ENCODE results near the gene PLA2G4F. TPM values are rescaled to one million over a fixed set of nuclear protein-coding genes. Genes with fewer than 3 reads are reported as not detected.

Gene PLA2G4F
- polyA plus RNA-seq, 1 donor: 3.6 TPM

Other genes starting within 250 kb of the PLA2G4F start
- gene EHD4, start 184.1 kb downstream of the PLA2G4F start, polyA plus RNA-seq: 13.1 TPM
- 0.43 TPM for gene PLA2G4E, start 135.6 kb downstream of the PLA2G4F start, polyA plus RNA-seq
- 0.06 TPM for gene PLA2G4D, start 62.1 kb downstream of the PLA2G4F start, polyA plus RNA-seq
- 59.6 TPM for gene VPS39, start 51.7 kb upstream of the PLA2G4F start, polyA plus RNA-seq
- gene GANC, start 116.6 kb upstream of the PLA2G4F start, polyA plus RNA-seq: 31.6 TPM
- gene TMEM87A, start 116.8 kb upstream of the PLA2G4F start, polyA plus RNA-seq: 55.9 TPM
- gene CAPN3, start 202.9 kb upstream of the PLA2G4F start, polyA plus RNA-seq: 229 TPM